Activated CD4-positive, alpha-beta memory T cell treated with anti-CD3 and anti-CD28 coated beads for 36 hours (primary cell): Measurements from ENCODE around the gene ANKRD22. TPM values are rescaled to one million over a fixed set of nuclear protein-coding genes. Genes with fewer than 3 reads are reported as not detected.

Experiments used
- CTCF ChIA-PET: fragments of 350-600 bp; sonication (Branson Sonifier 250); formaldehyde crosslinking; loops from one replicate; lab custom pipeline; 2021; ENCODE audit warnings: antibody characterized with exemption, inconsistent platforms; lab: Charles Lee
- POLR2A ChIA-PET: fragments of 350-600 bp; sonication (Branson Sonifier 250); formaldehyde crosslinking; loops from one replicate; lab custom pipeline; 2021; ENCODE audit warnings: antibody characterized with exemption; lab: Charles Lee
- DNase-seq: peaks from one replicate; pipeline ENCODE4 v3.0.0-alpha.2; 2020
- H3K27ac Mint-ChIP-seq: one replicate; pipeline ENCODE4 v1.8.0; 2021; ENCODE audit warnings: mixed read lengths
- H3K27me3 Mint-ChIP-seq: one replicate; pipeline ENCODE4 v1.8.0; 2021; ENCODE audit warnings: mixed read lengths
- H3K36me3 Mint-ChIP-seq: one replicate; pipeline ENCODE4 v1.8.0; 2021; ENCODE audit warnings: mixed read lengths
- H3K4me1 Mint-ChIP-seq: one replicate; pipeline ENCODE4 v1.8.0; 2021; ENCODE audit warnings: low read depth, mixed read lengths
- H3K4me3 Mint-ChIP-seq: one replicate; pipeline ENCODE4 v1.8.0; 2021; ENCODE audit warnings: mild to moderate bottlenecking, mixed read lengths
- H3K9me3 Mint-ChIP-seq: one replicate; pipeline ENCODE4 v1.8.0; 2021; ENCODE audit warnings: mixed read lengths
- intact Hi-C: fragments of 100-400 bp; cut with micrococcal nuclease; formaldehyde crosslinking; loops from one replicate; pipeline ENCODE4 v1.15.1; 2023
- total RNA-seq, 2 experiments: library from RNA; stranded (reverse); gene quantifications; one replicate each; pipeline ENCODE4 v1.2.3, GENCODE V29; 2021

Gene ANKRD22
- total RNA-seq, 2 experiments from 2014 or later: 0.12 to 0.24 TPM

DNA sequence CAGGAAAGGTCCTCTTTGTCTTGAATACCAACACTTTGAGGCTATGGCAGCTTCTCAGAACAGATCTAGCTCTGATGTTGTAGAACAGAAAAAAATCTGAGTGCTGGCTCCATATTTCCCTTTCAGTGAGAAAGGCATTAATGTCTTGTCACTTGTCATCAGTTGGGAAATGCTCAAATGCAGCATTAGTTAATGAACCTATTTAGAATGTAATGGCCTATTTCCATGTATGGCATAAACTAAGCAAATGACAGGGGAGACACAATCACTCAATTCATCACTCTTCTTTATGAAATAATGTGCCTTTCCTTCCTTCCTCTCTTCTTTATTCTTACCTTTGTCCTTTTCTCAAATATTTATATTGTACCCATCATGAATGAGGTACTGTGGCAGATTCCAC, 23.4 kb upstream of the ANKRD22 start:
- Mint-ChIP-seq H3K4me3 (no peak overlapping the region), H3K27me3 (no peaks in the 10 kb centered on the region), H3K4me1 (peaks cover 19% of the 10 kb centered on the region), H3K36me3 (no peaks in the 10 kb centered on the region), H3K9me3 (peaks cover 3% of the 10 kb centered on the region), H3K27ac (no peak overlapping the region)
- ChIA-PET CTCF (no interaction called here), POLR2A (no interaction called here)
- intact Hi-C loops: no loop called here
- DNase-seq: no peak

DNA sequence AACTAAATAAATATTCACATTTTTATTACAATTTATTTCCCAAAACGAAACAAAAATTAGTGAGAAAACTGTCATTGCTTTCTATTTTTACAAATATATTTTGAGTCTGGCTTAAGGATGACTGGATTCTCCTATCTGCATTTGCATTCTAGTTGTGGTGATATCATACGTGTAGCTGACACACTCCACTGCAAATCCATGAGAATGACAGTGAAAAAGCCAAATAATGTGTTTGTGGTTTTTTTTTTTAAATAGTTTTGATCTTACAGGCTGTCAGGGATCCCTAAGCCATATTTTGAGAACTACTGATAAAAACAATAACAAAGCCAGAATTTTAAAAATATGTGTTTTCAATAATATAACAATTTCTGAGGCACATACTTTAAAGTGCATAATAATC, 22.6 kb upstream of the ANKRD22 start:
- Mint-ChIP-seq H3K4me1 (peaks cover 13% of the 10 kb centered on the region), H3K9me3 (peaks cover 3% of the 10 kb centered on the region), H3K27ac (no peak overlapping the region), H3K27me3 (no peaks in the 10 kb centered on the region), H3K36me3 (no peaks in the 10 kb centered on the region), H3K4me3 (no peak overlapping the region)
- ChIA-PET CTCF (no interaction called here), POLR2A (no interaction called here)
- no peak for DNase-seq
- intact Hi-C loops: no loop called here

DNA sequence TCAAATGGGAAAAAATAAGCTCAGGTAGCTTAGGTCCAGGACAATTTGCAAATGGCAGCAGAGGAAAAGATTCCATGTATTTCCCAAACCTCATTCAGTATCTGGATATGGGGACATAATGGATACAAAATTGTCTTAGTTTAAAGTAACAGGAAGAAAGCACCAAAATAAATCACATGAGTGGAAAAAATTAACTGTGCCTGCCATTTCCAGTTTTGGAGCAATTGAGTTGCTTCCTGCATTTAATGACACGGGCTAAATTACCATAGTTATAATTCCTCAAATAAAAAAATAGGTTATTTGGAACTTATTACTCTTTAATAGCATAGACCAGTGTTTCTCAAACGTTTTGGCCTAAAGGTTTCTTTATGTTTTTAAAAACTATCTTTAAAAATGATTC, 22.1 kb upstream of the ANKRD22 start:
- no peaks in the 10 kb centered on the region for H3K27me3 Mint-ChIP-seq
- no peak overlapping the region for H3K4me3 Mint-ChIP-seq
- peaks cover 3% of the 10 kb centered on the region for H3K9me3 Mint-ChIP-seq
- no peak for DNase-seq
- ChIA-PET CTCF (no interaction called here), POLR2A (no interaction called here)
- H3K27ac Mint-ChIP-seq: no peak overlapping the region
- H3K36me3 Mint-ChIP-seq: no peaks in the 10 kb centered on the region
- peaks cover 7% of the 10 kb centered on the region for H3K4me1 Mint-ChIP-seq
- intact Hi-C loops: no loop called here

GRCh38 chr10:88870089-88870488, 18.4 kb upstream of the ANKRD22 start:
- peaks cover 3% of the 10 kb centered on the region for H3K9me3 Mint-ChIP-seq
- no peaks in the 10 kb centered on the region for H3K4me1 Mint-ChIP-seq
- no peak for DNase-seq
- H3K4me3 Mint-ChIP-seq: no peak overlapping the region
- intact Hi-C loops: no loop called here
- POLR2A ChIA-PET: no interaction called here
- H3K27me3 Mint-ChIP-seq: no peaks in the 10 kb centered on the region
- no peaks in the 10 kb centered on the region for H3K36me3 Mint-ChIP-seq
- no peak overlapping the region for H3K27ac Mint-ChIP-seq
- CTCF ChIA-PET: interaction anchor here (1.0 to 1.3 kb wide), 5 partner anchors 11 to 65 kb away, joined by 3 to 4 read pairs (median 3); no protein-coding TSS in a partner anchor

DNA sequence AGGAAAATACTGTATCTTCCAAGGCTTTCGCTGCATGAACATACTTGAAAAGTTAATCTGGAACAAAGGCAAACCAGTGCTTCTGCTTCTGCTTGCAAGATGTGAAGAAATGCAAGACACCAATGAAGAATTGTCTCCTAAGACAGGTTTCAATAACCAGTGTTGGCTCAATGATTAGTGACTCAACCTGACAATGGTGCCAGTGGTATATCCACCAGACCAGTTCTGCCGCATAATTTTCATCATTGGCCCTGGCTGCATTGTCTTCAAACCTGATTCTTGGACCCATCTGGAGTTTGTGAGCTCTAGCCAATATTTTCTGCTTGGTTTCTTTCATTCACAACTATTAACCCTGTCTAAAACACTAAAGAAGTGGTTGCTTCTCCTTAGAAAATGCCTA, 14.8 kb upstream of the ANKRD22 start:
- DNase-seq: no peak
- H3K36me3 Mint-ChIP-seq: no peaks in the 10 kb centered on the region
- ChIA-PET POLR2A (no interaction called here), CTCF (no interaction called here)
- peaks cover 5% of the 10 kb centered on the region for H3K27me3 Mint-ChIP-seq
- peaks cover 3% of the 10 kb centered on the region for H3K9me3 Mint-ChIP-seq
- H3K4me1 Mint-ChIP-seq: no peaks in the 10 kb centered on the region
- H3K27ac Mint-ChIP-seq: no peak overlapping the region
- intact Hi-C loops: no loop called here
- H3K4me3 Mint-ChIP-seq: no peak overlapping the region

GRCh38 chr10:88865281-88865876, 13.7 kb upstream of the ANKRD22 start:
- Mint-ChIP-seq H3K4me3 (no peak overlapping the region), H3K27me3 (peaks cover 5% of the 10 kb centered on the region), H3K36me3 (no peaks in the 10 kb centered on the region), H3K4me1 (no peaks in the 10 kb centered on the region), H3K9me3 (no peaks in the 10 kb centered on the region), H3K27ac (no peak overlapping the region)
- POLR2A ChIA-PET: no interaction called here
- DNase-seq: no peak
- intact Hi-C loops: loop anchor here (1.0 kb wide), 1 partner anchor 30 kb away; no protein-coding TSS in a partner anchor
- CTCF ChIA-PET: interaction anchor here (0.6 to 2.5 kb wide), 8 partner anchors 17 to 1352 kb away, joined by 3 to 13 read pairs (median 4); no protein-coding TSS in a partner anchor

- DNase-seq: no peak
- POLR2A ChIA-PET: interaction anchor here (2.5 kb wide), 1 partner anchor 18 kb away, joined by 6 read pairs; the partner anchor contains the start of gene STAMBPL1
- CTCF ChIA-PET: interaction anchor here (1.9 kb wide), 1 partner anchor 25 kb away, joined by 6 read pairs; no protein-coding TSS in a partner anchor
- Mint-ChIP-seq H3K27me3 (peaks cover 11% of the 10 kb centered on the region), H3K27ac (no peak overlapping the region), H3K4me3 (no peak overlapping the region), H3K36me3 (no peaks in the 10 kb centered on the region), H3K9me3 (no peaks in the 10 kb centered on the region), H3K4me1 (peaks cover 16% of the 10 kb centered on the region)
- intact Hi-C loops: no loop called here
These were observed 9.4 kb upstream of the ANKRD22 start for GRCh38 chr10:88861036-88861435.

DNA sequence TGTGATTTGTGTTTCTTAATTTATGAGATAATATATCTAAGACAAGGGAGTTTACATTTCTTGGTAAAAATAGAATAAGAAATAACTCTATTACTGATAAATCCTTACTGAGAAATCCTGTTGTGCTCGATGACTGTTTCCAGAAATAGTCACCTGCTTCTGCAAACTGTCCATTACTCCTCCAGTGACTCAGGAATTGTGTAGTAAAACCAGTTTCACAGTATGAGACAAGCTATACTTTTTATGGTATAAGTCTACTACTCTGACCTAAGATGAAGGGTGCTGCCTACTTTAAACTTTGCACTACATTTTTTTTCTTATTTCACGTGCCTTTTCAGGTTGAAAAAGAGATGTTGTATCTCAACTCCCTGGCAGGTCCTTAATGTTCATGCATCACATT, 6.8 kb upstream of the ANKRD22 start:
- no peak for DNase-seq
- Mint-ChIP-seq H3K36me3 (no peaks in the 10 kb centered on the region), H3K4me3 (no peak overlapping the region), H3K4me1 (peaks cover 21% of the 10 kb centered on the region), H3K9me3 (no peaks in the 10 kb centered on the region), H3K27ac (no peak overlapping the region), H3K27me3 (peaks cover 11% of the 10 kb centered on the region)
- ChIA-PET POLR2A (no interaction called here), CTCF (interaction anchor here (0.6 to 1.4 kb wide), 4 partner anchors 10 to 43 kb away, joined by 3 to 4 read pairs (median 3); no protein-coding TSS in a partner anchor)
- intact Hi-C loops: loop anchor here (1.0 to 2.0 kb wide), 2 partner anchors 9 to 22 kb away; partner anchors contain the start of gene STAMBPL1

DNA sequence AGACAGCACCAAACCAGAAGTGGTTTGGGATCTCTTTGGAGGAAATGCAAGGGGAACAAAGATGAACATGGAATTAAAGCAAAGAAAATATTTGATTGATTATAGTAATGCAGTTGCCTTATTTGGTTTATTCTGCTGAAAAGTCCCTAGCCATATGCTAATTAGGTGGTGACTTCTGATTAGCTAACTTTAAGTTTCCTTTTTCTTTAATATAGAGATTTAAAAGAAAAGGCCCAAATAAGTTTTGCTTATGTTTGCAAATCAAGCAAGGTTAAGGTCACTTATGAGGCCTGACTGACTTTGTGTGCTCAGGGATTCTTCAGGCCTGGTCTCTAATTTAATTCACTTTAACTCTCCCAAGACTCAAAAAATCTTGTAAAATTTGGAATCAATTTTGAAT, 6.2 kb upstream of the ANKRD22 start:
- H3K27ac Mint-ChIP-seq: no peak overlapping the region
- DNase-seq: no peak
- H3K9me3 Mint-ChIP-seq: no peaks in the 10 kb centered on the region
- no peaks in the 10 kb centered on the region for H3K36me3 Mint-ChIP-seq
- POLR2A ChIA-PET: no interaction called here
- CTCF ChIA-PET: interaction anchor here (0.6 to 1.4 kb wide), 3 partner anchors 9 to 44 kb away, joined by 3 to 4 read pairs (median 3); no protein-coding TSS in a partner anchor
- H3K27me3 Mint-ChIP-seq: peaks cover 9% of the 10 kb centered on the region
- intact Hi-C loops: loop anchor here (1.0 to 2.0 kb wide), 2 partner anchors 9 to 23 kb away; partner anchors contain the start of gene STAMBPL1
- H3K4me3 Mint-ChIP-seq: no peak overlapping the region
- peaks cover 21% of the 10 kb centered on the region for H3K4me1 Mint-ChIP-seq

DNA sequence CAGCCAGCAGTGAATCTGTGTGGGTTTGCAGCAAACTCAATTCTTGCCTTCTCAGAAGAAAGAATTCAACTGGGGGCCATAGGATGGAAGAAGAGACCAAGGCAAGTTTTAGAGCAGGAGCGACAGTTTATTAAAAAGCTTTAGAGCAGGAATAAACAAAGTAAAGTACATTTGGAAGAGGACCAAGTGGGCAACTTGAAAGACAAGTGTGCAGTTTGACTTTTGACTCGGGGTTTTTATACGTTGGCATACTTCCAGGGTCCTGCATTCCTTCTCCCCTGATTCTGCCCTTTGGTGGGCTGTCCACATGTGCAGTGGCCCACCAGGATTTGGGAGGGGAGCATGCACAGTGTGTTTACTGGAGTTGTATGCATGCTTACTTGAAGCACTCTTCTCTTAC, 3.0 kb upstream of the ANKRD22 start:
- peaks cover 16% of the 10 kb centered on the region for H3K4me1 Mint-ChIP-seq
- no peak for DNase-seq
- CTCF ChIA-PET: interaction anchor here (1.3 kb wide), 1 partner anchor 25 kb away, joined by 3 read pairs; the partner anchor contains the start of gene STAMBPL1
- no peak overlapping the region for H3K4me3 Mint-ChIP-seq
- H3K27me3 Mint-ChIP-seq: peaks cover 10% of the 10 kb centered on the region
- intact Hi-C loops: no loop called here
- POLR2A ChIA-PET: no interaction called here
- H3K9me3 Mint-ChIP-seq: no peaks in the 10 kb centered on the region
- no peak overlapping the region for H3K27ac Mint-ChIP-seq
- no peaks in the 10 kb centered on the region for H3K36me3 Mint-ChIP-seq

GRCh38 chr10:88853155-88853881, 1.7 kb upstream of the ANKRD22 start:
- intact Hi-C loops: no loop called here
- DNase-seq: no peak
- Mint-ChIP-seq H3K27ac (no peak overlapping the region), H3K4me1 (peaks cover 20% of the 10 kb centered on the region), H3K27me3 (peaks cover 10% of the 10 kb centered on the region), H3K4me3 (no peak overlapping the region), H3K9me3 (no peaks in the 10 kb centered on the region), H3K36me3 (no peaks in the 10 kb centered on the region)
- CTCF ChIA-PET: interaction anchor here (0.9 to 1.7 kb wide), 5 partner anchors 10 to 80 kb away, joined by 3 to 5 read pairs (median 3); partner anchors contain the start of gene STAMBPL1
- POLR2A ChIA-PET: no interaction called here

- DNase-seq: no peak
- Mint-ChIP-seq H3K4me3 (no peak overlapping the region), H3K36me3 (no peaks in the 10 kb centered on the region), H3K4me1 (peaks cover 20% of the 10 kb centered on the region), H3K9me3 (no peaks in the 10 kb centered on the region), H3K27me3 (peaks cover 10% of the 10 kb centered on the region), H3K27ac (no peak overlapping the region)
- ChIA-PET CTCF (interaction anchor here (1.0 to 1.7 kb wide), 3 partner anchors 11 to 81 kb away, joined by 3 to 5 read pairs (median 3); no protein-coding TSS in a partner anchor), POLR2A (no interaction called here)
- intact Hi-C loops: no loop called here
These were observed 683 bp upstream of the ANKRD22 start for GRCh38 chr10:88852327-88852726.
